HG03175 (cell line): Measurements from ENCODE around the gene ZIC1.

Experiments
- ATAC-seq: cut with Tn5 transposase; IDR thresholded peaks from one replicate; pipeline ENCODE4 v1.9.1; 2021; ENCODE audit warnings: mild to moderate bottlenecking, moderate library complexity; ENCODE audit not compliant: unreplicated experiment

Gene ZIC1

DNA sequence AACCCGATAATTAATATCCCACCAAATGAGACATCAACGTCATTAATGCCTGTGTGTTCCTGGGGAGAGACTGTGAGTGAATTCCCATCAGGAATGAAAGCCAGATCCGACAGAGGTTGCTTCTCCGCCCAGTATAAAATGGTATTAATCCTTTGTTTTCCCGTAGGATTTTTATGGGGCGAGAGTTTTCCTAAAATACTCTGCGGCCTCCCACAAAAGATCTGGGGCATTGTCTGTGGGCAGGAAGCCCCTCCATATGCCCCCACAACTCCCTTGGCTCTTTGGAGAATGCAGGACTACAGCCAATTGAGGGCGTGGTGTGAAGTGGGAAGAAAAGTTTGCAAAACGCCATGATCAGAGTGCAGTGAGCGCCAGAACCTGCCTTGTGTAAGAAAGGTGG, 29.5 kb upstream of the ZIC1 start:
- no peak for ATAC-seq

DNA sequence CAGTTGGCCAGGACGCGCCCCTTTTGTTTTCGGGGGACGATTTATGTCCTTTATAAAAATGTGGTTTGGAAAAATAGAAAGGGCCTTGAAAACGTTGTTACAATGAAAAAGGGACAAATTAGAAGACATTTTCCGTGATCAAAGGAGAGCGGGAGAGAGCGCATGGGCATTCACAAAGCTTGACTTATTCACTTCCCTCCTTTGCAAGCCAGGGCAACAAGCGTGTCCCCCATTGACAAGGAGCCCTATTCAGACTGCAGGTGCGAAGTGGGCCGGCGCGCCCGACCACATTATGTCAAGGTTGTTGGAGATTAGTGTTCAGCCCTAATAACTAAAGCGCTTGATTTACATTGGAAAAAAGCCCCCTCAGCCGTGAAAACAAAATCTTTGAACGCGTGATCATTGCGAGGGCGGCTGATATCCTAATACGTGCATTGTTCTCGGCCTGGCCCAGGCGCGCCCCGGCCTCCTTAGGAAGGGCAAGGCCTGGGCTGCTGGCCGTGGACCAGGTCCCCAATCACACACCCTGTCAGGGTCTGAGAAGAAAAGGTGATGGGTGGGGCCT, 28.7 kb upstream of the ZIC1 start:
- ATAC-seq, result no peak

DNA sequence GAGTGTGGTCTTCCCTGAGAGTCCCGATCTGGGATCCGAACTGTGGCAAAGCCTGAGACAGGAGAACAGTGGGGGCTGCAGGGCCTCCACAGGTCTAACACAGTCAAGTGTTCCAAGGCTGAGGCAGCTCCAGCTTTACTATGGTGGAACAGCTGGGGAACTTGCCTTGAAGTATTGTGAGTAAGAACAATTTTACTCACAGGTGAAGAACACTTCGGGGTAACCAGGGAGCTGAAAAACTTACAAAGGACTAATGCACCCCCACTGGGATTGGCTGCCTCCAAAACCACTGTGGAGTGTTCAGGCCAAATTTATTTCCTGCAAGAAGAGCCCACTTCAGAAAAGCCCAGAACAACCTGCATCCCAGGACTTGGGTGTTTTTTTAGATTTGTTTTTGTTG, 28.2 kb upstream of the ZIC1 start:
- ATAC-seq, result no peak

DNA sequence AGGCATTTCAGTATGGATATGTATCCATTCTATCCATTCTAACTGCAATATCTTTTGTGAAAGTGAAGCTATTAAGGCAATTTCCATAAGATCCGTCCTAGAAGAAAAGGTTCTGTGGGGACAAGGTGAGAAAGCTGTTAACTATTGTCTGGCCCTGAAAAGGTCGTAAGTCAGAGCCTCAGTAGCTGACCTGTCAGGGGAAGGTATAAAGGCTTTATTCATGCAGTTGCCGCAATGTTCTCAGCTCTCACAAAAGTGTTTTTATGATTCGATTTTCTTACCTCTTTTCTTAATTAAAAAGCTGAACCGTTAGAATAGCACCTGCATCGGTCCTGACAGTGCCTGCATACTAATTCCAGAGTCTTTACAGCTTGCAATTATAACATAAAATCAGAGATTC, 27.6 kb upstream of the ZIC1 start:
- ATAC-seq, result no peak

DNA sequence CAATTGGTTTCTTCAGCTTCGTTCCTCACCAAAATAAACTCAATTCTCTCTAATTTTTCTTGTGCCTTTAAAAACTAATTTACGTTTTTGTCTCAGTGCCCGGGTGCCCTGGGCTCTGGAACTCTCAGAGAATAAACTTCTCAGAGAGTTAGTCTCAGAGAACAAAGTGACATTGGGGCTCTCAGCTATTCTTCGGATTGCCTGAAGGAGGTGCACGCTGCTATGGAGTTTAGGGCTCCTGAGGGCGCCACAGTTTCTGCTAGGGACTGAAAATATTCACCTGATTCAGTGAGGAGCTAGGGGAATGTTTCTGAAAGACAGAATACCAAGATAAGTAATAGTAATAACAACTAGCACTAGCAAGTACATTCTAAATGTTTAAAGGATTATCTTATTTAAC, 25.5 kb upstream of the ZIC1 start:
- no peak for ATAC-seq

DNA sequence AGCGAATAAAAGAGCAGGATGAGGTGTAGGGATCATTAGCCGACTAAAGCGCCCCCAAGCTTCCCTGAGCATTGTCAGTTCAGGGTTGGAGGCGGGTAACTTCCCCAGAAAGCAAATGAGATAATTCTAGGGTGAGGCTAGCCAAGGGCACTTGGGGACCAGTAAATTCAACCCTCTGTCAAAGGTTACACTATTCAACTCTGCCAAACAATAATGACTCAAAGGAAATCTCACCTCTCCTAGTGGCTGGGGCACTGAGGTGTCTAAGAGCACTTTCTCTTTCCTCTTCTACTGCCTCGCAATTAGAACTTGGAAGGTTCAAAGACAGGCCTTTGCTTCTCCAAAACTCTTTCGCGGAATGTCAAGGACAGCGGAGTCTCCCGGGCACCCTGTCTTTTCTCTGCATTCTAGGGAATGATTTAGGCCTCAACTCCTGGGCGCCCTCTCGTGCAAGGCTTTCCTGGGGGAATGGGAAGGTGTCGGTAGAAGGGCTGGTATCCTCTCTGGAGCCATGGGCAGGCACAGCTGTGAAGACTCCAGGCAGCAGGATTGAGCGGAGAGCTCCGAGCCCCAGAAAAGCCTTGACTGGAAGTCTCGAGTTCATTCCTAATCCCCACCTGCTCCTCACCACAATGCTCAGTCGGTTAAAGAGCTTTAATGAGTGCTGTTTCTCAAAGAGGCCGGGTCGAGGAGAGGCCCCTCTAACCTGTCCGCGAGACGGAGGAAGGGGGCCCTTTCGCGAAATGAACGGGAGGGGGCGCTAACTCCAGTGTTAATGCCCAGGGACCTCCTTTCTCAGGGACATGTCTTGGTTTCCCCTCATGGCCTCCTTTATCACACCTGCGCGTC, 24.7 kb upstream of the ZIC1 start:
- ATAC-seq, result no peak

DNA sequence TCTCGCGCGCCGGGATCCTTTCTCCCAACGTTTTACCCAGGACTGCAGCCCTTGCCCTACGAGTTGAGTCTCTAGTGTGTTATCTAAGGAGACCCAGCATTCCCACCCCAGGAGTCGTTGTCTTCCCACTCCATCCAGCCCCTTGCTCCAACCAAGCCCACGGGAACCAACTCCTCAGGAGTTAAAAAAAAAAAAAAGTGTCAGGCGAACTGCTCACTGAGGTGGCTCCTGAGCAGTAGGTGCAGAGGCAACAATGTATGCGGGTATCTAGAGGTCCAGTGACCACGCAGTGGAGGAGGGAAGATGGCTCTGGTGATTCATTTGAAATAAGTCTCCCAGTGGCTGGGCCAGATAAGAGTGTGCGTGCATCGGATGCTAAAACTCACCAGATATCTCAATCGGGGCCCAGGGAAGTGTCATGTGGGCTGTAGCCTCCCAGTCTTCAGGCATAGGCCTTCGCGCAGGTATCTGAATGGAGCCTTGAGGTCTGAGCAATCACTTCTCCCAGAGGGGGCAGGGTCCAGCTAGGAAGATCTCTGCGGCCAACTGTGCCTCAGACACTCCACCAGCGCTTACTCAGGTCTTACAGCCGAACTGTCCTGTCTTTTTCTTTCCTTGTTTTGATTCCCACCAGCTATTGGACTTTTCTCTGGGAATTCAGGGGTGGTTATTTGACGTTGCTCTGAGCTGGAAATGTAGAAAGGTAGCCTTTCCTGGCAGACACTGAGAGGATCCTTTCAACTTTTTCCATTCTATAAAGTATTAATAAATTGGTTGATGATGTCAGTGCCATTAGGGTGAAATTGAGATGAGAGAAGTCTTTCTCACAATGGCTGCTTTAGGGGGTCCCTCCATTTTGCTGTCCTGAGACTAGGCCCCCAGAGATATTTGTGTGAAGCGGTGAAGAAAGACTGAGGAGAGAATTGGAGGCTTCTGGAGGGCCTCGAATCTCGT, 23.8 kb upstream of the ZIC1 start:
- ATAC-seq, result no peak

DNA sequence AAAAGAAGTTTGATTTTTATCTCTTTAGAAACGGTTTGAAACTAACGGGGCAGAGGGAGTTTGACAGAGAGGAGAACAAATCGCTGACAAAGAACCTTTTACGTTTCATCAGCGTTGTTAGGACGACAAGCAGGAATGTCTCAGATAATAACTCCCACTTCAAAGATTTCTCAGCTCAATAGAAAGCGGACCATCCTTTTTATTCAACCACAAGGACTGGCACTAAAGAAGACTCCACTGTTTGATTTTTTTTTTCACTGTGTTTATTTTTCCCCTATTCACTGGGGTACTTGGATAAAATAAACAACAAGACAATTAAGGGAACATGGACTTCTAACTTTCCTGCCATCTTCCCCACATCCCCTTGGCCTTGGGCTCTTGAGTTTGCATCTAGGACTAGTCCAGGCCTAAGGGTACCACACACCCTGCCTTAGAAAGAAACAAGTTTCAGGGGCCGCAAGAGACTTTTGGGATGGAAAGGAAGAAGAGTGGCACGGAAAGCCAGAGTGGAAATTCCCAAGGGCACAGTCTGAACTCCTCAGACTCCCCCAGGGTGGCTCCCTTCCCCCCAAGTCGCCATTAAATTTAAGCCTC, 21.8 kb upstream of the ZIC1 start:
- no peak for ATAC-seq

DNA sequence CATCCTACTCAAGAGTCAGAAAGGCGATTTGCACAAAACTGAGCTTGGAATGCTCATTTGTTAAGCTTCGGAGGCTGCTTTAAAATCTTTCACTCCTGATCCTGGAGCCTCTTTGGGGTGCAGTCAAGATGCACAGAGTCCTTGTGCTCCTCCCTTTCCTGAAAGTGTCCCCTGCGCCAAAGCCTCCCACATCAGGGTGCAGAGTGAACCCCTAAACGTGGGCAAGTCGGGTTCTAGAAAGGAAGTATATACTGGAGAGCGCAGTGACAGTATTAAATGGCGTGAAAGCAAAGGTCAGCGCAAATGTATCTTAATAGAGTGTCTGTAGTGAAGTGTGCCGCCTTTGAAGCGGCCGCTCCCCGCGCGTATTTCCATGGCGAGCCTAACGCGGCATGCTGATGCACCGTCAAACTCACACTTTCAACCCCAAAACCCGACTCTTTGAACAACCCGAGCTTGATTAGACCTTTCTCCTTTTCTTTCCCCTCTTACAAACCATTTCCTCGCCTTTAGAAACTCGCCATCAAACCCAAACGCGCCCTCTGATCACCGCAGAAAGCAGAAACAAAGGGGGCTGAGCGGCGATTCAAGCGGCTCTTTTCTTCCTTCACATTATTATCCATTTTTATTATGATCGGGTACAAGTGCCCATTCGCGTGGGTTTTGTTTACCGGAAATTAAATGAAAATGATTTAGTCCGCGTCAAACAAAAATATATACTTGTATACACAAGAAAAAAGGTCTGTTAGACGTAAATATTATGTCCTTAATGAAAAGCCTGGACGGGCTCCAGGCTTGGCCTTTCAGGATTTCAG, 21.1 kb upstream of the ZIC1 start:
- no peak for ATAC-seq

DNA sequence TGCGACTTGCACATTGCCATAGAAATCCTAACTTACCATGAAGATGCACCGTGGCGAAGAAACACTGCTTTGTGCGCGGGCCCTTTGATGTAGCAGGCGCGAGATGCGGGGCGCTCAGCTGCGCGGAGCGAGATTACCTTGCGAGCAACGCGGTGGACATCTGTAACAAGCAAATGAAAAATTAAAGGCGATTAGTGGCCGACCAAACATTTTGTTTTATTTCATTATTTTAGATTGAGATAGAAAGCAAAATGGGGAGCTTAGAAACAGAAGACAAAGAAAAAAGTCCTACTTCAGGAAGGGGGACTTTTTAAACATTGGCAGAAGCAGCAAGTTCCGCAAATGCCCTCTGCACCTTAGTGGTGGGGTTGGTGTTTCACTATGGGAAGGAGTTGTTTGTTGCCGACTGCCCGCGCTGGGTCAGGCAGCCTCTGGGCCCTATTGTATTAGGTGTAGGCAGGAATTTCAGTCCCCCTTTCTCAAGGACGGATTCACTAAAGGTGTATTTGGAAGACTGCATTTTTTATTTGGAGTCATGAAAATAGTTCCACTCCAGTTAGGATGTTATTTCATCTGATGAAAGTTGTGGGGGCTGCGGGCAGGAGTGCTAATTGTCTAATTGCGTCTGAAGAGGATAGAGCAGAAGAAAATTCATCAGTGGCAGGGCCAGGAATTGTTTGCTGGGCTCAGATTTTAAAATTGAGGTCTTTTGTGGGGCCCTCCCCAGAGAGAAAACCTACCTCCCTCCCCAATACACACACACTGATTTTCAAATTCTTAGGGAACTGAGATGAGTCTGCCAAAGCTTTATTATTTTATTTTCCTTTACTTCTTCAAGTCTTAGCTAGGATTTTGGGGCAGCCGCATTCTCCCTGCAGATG, 20.2 kb upstream of the ZIC1 start:
- no peak for ATAC-seq

DNA sequence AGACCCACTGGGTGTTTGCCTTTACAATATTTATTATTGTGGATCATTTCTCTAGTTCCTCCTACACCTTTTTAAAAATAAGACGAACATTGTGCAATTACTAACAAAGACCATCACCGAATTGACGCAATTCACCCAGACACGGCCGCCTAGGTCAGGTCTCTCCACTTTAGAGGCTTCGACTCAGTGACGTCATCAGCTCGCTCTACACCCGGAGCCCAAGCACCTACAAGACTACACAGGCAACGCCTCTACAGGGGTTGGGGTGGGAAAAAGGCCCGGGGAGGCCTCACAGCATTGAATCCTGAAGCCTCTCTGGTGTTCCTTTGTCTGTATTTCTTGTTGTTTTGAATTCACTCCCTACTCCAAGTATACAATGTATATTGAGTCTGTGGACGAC, 19.4 kb upstream of the ZIC1 start:
- no peak for ATAC-seq

DNA sequence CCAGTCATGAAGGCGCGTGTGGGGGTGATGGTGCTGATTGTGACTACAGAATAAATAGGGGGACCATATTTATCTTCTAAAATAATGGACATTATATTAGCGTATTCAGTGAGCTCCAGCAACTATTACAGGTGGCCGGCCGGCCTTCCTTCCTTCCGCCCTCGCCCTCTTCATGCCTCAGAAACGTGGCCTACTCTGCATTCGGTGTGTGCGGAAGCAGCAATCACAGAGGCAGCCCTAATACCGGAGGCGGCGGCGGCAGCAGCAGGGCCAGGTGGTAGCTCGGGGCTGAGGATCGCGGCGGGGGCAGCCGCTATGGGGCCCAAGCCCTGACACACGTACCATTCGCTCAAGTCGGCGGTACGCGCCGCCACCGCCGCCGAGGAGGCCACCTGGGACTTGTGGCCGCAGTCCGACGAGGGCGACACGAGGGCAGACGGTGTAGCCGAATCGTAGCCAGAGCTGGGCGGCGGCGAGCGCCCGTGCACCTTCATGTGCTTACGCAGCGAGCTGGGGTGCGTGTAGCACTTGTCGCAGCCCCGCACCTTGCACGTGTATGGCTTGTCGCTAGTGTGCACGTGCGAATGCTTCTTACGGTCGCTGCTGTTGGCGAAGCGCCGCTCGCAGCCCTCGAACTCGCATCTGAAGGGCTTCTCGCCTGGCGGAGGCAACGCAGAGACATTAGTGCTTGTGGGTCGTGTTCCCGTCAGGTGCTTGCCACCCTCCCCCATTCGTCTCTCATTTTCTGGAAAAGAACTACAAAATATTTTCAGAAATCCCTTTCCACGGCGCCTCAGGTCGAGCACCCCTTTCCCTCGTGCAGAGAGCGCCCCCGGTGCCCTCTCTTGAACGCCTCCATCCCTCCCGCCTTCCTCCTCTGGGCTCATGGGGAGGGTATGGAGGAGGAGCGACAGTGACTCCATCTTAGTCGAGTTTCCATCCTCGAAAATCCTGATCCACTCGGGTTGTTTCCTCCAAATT, 18.3 kb upstream of the ZIC1 start:
- no peak for ATAC-seq

DNA sequence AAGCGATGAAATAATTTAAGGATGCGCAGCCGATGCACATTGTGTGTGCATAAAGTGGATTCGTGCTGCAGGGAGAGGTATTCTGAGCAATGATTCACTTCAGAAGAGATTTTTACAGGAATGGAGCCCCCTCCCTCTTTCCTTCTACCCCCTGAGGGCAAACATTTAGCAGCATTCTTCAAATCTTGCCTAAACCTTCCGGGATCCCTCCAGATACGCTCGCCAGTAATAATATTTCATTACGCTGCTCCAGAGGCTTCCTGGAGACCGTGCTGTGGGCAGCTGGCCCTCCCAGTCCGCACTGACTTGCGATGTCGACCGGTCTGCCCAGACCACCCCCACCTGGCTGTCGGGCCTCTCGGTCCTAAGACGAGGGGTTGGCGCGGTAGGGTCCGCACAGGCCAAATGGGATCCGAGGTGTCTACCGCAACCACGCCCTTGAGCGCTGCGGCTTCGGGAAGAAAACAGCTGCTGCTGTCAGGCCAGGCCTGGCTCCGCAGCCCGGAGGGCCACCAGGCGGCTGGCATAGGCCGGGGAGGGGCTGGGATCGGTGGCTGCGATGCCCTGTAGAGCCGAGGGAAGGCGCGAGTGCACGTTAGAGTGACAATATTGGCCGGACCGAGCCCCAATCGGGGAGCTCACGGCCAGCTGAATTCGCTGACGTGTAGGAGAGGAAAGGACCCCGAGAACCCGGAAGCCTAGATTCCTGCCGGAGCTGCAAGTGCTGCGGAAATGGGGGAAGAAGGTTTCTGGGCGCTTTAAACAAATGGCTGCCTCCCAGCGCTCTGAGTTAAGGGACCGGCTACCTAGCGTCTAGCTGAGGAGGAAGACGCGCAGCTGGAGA, 17.2 kb upstream of the ZIC1 start:
- no peak for ATAC-seq

DNA sequence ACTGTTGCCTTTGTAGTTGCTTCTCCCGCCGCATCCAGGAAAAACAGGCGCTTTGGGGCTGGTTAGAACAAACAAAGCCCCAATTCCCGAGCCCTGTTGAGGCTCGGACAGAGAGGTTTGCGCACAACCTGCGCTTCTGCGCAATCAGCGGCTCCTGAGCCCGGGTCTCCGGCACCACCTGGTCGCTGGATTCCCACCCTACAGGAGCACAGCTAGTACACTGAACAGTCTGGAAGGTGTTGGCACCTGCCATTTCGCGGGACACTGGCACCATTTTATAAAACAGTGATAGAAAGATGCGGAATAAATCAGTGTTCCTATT, 16.6 kb upstream of the ZIC1 start:
- ATAC-seq, result no peak

DNA sequence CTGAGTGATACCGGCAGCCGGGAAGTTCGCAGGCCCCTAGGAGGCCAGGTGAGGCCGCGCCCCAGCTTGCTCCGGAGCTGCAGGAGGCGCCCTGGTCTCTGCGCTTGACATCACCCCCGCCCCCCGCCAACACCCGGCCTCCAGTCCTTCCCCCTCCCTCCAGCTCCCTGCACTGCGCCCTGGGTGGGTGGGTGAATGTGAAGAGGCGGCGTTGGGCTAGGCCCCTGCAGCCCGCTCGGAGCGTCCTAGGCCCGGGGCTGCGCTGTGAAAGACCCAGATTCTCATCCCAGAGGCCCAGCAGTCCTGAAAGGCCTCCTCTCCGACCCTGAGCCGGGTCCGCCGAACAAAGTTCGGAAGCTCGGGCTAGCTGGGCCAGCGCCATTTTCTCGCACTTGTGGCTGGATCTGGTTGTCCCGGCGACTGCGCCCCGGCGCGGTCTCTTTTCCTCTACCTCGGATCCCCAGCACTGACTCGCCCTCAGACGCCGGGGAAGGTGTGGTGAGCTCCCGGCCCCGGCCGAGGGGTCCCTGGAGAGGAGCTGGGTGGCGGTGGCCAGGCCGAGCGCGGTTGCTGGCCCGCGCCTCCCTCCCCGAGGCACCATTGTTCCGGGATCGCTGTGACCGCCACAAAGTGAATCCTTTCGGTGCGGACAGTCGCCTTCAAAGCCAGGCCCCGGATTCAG, 15.8 kb upstream of the ZIC1 start:
- ATAC-seq, result no peak

DNA sequence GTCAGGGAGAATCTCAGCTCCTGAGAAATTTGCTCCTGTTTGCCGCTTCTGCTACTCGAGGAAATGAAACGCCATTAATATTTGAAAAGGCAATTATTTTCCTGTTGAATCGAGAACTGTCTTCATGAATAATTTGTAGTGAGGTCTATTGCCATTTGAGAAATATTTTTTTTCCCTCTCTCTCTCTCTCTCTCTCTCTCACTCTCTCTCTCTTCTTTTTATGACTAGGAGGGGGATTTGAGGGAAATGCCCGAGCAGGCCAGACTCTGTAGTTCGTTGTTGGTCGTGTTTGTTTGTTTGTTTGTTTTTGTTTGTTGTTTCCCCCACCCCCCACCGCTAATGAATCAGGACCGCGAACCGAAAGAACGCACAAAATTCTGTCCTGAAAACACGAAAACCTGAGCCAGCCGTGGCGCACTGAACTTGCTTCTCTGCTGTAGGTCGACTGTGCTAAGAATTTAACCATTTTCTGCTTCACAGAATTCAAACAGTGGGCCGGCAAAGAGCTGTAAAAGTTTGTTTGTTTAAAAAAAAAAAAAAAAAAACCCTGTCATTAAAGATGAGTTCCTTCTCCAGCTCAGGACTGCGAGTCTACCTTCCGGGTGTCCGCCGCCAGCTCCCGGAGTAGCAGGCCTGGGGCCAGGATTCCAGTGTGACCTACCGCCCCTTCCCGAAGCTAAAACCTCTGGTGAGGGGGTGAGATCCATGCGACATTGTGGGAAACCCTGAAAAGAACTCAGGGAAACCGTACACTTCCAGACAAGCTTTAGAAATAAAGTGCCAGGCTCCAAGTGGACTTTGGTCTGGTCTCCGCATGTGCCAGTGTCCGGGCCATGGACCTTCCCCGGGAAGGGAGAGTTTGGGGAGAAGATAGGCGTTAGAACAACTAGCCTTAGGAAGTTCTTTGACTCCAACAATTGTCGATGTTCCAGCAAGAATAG, 15.0 kb upstream of the ZIC1 start:
- no peak for ATAC-seq
